ENCODE results near the gene CLIC3. TPM values are rescaled to one million over a fixed set of nuclear protein-coding genes. Genes with fewer than 3 reads are reported as not detected.

The CLIC3 gene
- total RNA-seq, 1 donor = 2.5 TPM

DNA sequence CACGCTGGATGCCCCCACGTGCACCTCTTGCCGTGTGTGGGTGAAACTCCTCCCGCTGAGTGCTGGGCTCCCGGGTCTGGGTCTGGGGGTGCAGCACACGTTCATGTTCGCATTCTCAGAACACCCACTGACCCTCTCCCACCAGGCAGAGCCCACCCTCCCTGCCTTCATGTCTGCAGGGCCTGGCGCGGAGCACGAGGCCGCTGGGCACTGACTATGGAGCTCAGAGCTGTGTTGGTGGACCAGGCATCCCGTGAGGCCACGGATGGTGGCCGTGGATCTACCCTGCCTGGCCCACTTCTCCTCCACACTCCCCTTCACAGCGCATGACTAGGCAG, 35.5 kb downstream of the CLIC3 start:
- Histone ChIP-seq H3K4me1 (ENCODE audit: insufficient read depth, low read length) (no peaks in the 10 kb centered on the region), H3K4me3 (ENCODE audit: insufficient read depth, low read length) (no peak overlapping the region), H3K9me3 (ENCODE audit: low read depth, low read length) (no peaks in the 10 kb centered on the region), H3K27me3 (ENCODE audit: insufficient read depth, low read length) (peaks cover under 1% of the 10 kb centered on the region), H3K27ac (ENCODE audit: low read depth, low read length) (no peak overlapping the region), H3K36me3 (ENCODE audit: insufficient read depth, low read length) (no peaks in the 10 kb centered on the region), H2AFZ (ENCODE audit: low read length) (no peak overlapping the region), H3K4me2 (ENCODE audit: insufficient read depth, low read length) (no peak overlapping the region), H3K79me2 (ENCODE audit: insufficient read depth, low read length) (no peaks in the 10 kb centered on the region), H4K20me1 (ENCODE audit: insufficient read depth, low read length) (no peaks in the 10 kb centered on the region)
- no peak for DNase-seq (ENCODE audit: insufficient read length, low spot score, missing footprints)
- TF ChIP-seq CTCF (IDR thresholded peaks at IDR 0.05; ENCODE audit: extremely low read depth, low read depth, low read length) = no peak

- no peak overlapping the region for H2AFZ ChIP-seq (ENCODE audit: low read length)
- H3K36me3 ChIP-seq (ENCODE audit: insufficient read depth, low read length) = no peaks in the 10 kb centered on the region
- H3K27me3 ChIP-seq (ENCODE audit: insufficient read depth, low read length) = no peaks in the 10 kb centered on the region
- no peak for TF ChIP-seq CTCF (IDR thresholded peaks at IDR 0.05; ENCODE audit: extremely low read depth, low read depth, low read length)
- no peaks in the 10 kb centered on the region for H3K9me3 ChIP-seq (ENCODE audit: low read depth, low read length)
- no peak overlapping the region for H3K27ac ChIP-seq (ENCODE audit: low read depth, low read length)
- H3K4me1 ChIP-seq (ENCODE audit: insufficient read depth, low read length) = no peaks in the 10 kb centered on the region
- no peaks in the 10 kb centered on the region for H3K79me2 ChIP-seq (ENCODE audit: insufficient read depth, low read length)
- H4K20me1 ChIP-seq (ENCODE audit: insufficient read depth, low read length) = no peaks in the 10 kb centered on the region
- no peak overlapping the region for H3K4me2 ChIP-seq (ENCODE audit: insufficient read depth, low read length)
- DNase-seq (ENCODE audit: insufficient read length, low spot score, missing footprints) = no peak
- H3K4me3 ChIP-seq (ENCODE audit: insufficient read depth, low read length) = no peak overlapping the region
Observed at GRCh38 chr9:136960212-136960937, 36.0 kb downstream of the CLIC3 start.

- no peaks in the 10 kb centered on the region for H3K79me2 ChIP-seq (ENCODE audit: insufficient read depth, low read length)
- H3K4me3 ChIP-seq (ENCODE audit: insufficient read depth, low read length) = no peak overlapping the region
- no peaks in the 10 kb centered on the region for H3K4me1 ChIP-seq (ENCODE audit: insufficient read depth, low read length)
- no peaks in the 10 kb centered on the region for H3K27me3 ChIP-seq (ENCODE audit: insufficient read depth, low read length)
- DNase-seq (ENCODE audit: insufficient read length, low spot score, missing footprints) = no peak
- H3K4me2 ChIP-seq (ENCODE audit: insufficient read depth, low read length) = no peak overlapping the region
- no peak for TF ChIP-seq CTCF (IDR thresholded peaks at IDR 0.05; ENCODE audit: extremely low read depth, low read depth, low read length)
- no peaks in the 10 kb centered on the region for H3K9me3 ChIP-seq (ENCODE audit: low read depth, low read length)
- no peak overlapping the region for H2AFZ ChIP-seq (ENCODE audit: low read length)
- no peaks in the 10 kb centered on the region for H3K36me3 ChIP-seq (ENCODE audit: insufficient read depth, low read length)
- no peaks in the 10 kb centered on the region for H4K20me1 ChIP-seq (ENCODE audit: insufficient read depth, low read length)
- H3K27ac ChIP-seq (ENCODE audit: low read depth, low read length) = no peak overlapping the region
Observed at GRCh38 chr9:136958898-136959850, 37.2 kb downstream of the CLIC3 start.

GRCh38 chr9:136958473-136958872, 37.9 kb downstream of the CLIC3 start:
- H3K36me3 ChIP-seq (ENCODE audit: insufficient read depth, low read length) = no peaks in the 10 kb centered on the region
- TF ChIP-seq CTCF (IDR thresholded peaks at IDR 0.05; ENCODE audit: extremely low read depth, low read depth, low read length) = no peak
- H3K27me3 ChIP-seq (ENCODE audit: insufficient read depth, low read length) = no peaks in the 10 kb centered on the region
- no peak overlapping the region for H3K4me3 ChIP-seq (ENCODE audit: insufficient read depth, low read length)
- no peak overlapping the region for H2AFZ ChIP-seq (ENCODE audit: low read length)
- no peak for DNase-seq (ENCODE audit: insufficient read length, low spot score, missing footprints)
- no peaks in the 10 kb centered on the region for H3K79me2 ChIP-seq (ENCODE audit: insufficient read depth, low read length)
- no peaks in the 10 kb centered on the region for H3K4me1 ChIP-seq (ENCODE audit: insufficient read depth, low read length)
- no peaks in the 10 kb centered on the region for H3K9me3 ChIP-seq (ENCODE audit: low read depth, low read length)
- H3K27ac ChIP-seq (ENCODE audit: low read depth, low read length) = no peak overlapping the region
- no peaks in the 10 kb centered on the region for H4K20me1 ChIP-seq (ENCODE audit: insufficient read depth, low read length)
- no peak overlapping the region for H3K4me2 ChIP-seq (ENCODE audit: insufficient read depth, low read length)
